Fibroblast of pulmonary artery (primary cell): ENCODE data around the gene CDC42SE2.
A peak's percentile ranks its signal among the peaks of the same experiment; 100 is the strongest.
"Not testable (repeated sequence)": the region's sequence is repeated elsewhere in the genome, so short reads cannot be mapped to it uniquely, and the experiment has no call there.

ENCODE experiments used
- DNase-seq: peaks from one replicate; pipeline ENCODE4 v3.0.0-alpha.2; 2010; ENCODE audit warnings: low read depth
- H3K4me3 ChIP-seq: replicated peaks from 2 replicates; pipeline ENCODE4 v1.5.1; 2011; ENCODE audit warnings: low read depth, mild to moderate bottlenecking, control low read depth, low read length, moderate library complexity
- TF ChIP-seq, protein P1 (sequence below): IDR thresholded peaks from 2 replicates; pipeline ENCODE4 v1.5.1; 2011; ENCODE audit warnings: mild to moderate bottlenecking, control low read depth, low read length, inconsistent platforms; ENCODE audit errors: missing control alignments

The CDC42SE2 gene

DNA sequence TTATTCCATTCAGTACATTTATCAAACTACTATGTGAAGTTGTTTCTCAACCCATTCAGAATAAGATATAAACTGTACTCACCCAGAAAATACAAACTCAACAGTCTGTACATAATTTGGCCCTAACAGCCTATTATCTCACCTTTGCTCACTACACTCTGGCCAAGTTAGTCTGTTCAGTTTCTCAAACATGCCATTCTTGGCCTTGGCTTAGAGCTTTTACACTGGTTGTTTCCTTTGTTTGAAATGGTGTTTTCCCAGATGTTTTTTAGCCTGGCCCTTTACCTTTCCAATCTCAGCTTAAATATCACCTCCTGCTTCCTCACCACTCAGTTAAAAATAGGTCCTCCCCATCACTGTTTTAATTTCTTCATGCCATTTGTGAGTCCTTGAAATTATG lies 13.6 kb downstream of the CDC42SE2 start:
- no peak for DNase-seq
- TF ChIP-seq, protein P1, sequence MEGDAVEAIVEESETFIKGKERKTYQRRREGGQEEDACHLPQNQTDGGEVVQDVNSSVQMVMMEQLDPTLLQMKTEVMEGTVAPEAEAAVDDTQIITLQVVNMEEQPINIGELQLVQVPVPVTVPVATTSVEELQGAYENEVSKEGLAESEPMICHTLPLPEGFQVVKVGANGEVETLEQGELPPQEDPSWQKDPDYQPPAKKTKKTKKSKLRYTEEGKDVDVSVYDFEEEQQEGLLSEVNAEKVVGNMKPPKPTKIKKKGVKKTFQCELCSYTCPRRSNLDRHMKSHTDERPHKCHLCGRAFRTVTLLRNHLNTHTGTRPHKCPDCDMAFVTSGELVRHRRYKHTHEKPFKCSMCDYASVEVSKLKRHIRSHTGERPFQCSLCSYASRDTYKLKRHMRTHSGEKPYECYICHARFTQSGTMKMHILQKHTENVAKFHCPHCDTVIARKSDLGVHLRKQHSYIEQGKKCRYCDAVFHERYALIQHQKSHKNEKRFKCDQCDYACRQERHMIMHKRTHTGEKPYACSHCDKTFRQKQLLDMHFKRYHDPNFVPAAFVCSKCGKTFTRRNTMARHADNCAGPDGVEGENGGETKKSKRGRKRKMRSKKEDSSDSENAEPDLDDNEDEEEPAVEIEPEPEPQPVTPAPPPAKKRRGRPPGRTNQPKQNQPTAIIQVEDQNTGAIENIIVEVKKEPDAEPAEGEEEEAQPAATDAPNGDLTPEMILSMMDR = no peak
- H3K4me3 ChIP-seq = no peak overlapping the region

DNA sequence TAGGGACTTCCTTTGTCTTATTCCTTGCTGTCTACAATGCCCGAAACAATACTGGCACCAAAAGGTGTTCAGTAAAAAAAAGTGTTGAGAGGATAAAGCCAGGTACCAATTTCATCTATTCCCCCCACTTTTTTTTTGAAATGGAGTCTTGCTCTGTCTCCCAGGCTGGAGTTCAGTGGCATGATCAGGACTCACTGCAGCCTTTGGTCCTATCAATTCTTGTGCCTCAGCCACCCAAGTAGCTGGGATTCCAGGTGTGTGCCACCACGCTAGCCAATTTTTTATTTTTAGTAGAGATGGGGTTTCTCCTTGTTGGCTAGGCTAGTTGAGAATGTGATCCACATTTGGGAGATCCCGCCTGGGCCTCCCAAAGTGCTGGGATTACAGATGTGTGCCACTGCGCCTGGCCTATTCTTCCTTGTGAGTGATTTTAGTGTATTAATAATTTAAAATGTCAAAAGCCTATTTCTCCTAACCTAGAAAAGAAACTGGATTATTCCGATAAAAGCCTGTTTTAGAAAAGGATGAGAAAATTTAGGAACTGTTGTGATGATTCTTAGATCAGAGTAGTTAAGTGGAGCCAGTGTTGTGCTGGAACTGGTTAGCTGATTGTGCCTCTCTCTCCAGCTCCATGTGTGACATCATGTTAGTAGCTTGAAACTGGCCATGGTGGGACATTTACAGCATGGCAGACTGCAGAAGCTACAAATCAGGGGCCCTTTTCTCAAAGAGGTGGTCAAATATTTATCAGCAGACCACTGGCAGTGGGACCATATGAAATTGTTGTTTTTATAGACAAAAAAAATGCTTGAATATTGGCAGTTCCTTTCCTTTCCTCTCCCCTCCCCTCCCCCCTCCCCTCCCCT lies 14.3 kb downstream of the CDC42SE2 start:
- TF ChIP-seq, protein P1 = no peak
- no peak overlapping the region for H3K4me3 ChIP-seq
- DNase-seq = no peak

DNA sequence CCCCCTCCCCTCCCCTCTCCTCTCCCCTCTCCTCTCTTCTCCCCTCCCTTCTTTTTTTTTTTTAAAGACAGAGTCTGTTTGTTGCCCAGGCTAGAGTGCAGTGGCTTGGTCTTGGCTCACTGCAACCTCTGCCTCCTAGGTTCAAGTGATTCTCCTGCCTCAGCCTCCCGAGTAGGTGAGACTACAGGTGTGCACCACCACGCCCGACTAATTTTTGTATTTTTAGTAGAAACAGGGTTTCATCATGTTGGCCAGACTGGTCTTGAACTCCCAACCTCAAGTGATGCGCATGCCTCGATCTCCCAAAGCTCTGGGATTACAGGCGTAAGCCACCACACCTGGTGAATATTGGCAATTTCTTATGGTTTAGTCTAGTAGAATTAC lies 14.9 kb downstream of the CDC42SE2 start:
- H3K4me3 ChIP-seq, DNase-seq: not testable (repeated sequence)

DNA sequence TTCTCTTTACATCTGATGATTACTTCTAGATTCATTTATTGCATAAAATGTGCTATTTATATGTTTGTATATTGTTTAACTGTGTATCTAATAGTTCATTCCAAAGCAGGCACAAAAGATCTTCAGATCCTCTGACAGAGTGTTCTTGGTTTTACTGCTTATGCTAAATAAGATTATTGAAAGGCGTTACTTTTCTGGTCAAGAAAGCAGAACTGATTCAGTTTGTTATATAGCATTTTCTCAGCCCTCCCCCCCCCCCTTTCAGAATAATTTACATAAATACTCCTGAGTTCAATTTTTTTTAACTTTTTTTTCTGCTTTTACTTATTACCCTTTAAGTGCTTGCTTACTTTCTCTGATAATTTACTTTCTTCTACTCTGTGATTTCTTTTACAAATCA lies 15.4 kb downstream of the CDC42SE2 start:
- H3K4me3 ChIP-seq = no peak overlapping the region
- no peak for DNase-seq
- TF ChIP-seq, protein P1 = no peak

DNA sequence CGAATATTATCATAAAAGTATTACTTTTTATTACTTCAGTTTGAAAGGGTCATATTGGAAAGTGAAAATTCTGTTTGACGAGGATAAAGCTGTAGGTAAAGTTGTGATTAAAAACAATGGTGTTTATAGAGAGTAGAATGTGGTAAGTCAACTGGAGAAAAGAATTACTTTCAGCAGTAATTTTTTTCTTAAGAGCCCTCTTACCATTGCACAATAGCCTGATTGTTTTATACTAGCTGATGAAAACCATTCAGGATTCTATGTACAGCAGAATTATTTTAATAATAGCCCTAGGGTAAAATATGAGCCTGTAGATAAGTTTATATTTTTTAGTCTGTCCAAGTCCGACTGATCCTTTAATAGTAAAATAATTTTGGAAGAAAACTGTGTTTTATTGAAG lies 16.6 kb downstream of the CDC42SE2 start:
- TF ChIP-seq, protein P1 = no peak
- no peak overlapping the region for H3K4me3 ChIP-seq

DNA sequence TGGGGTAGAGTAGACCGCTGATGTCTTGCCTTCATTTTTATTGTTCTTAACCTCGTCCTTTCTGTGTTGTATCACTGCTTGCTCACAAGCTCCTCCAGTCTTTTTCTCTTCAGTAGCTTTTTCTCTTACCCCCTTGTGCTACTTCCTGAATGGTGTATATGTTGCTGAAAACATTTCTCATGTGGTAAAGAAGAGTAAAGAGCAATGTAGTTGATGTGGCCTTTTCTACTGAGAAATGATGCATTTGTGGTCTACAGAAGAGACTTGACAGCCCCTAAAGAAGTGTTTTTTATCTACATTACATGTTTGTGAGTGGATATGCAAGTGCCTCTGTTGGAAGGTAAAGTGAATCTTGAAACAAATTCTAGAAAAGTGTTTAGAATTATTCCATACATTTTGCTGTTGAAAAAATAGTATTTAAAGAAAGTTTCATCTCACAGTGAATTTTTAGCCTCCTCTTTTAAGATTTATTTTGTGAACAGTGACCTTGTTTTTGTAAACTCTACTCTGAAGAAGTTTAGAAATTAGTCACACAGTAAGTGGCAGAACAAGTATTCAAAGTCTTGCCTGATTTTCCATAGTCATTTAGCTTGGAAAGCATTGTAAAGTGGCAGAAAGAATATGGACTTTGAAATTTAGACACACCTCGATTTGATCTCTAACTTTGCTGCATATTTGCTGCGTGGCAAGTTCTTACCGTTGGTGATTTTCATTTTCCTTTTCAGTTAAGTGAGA lies 17.4 kb downstream of the CDC42SE2 start:
- H3K4me3 ChIP-seq = no peak overlapping the region
- DNase-seq = no peak
- TF ChIP-seq, protein P1 = no peak

More for the DNA sequence above, 16.6 kb downstream of the CDC42SE2 start:
- peak; percentile 66 for DNase-seq

DNA sequence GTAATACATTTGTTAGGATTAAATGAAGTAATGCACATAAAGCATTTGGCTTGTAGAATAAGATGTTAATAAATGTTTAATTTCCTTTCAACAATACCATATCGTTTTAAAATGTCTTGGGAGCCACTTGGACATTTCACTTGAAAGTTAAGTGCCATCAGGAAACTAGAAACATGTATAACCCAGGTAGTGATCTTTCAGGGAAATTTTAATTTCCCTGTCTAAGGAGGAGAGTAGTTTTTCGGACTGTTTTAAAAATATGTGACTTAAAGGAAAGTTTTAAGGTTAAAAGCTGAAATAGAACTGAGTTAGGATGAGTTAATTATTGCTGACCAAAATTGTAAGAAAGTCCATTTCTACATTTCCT lies 18.0 kb downstream of the CDC42SE2 start:
- TF ChIP-seq, protein P1 = no peak
- DNase-seq = no peak
- H3K4me3 ChIP-seq = no peak overlapping the region
